Measurements from ENCODE around the gene PIH1D1. TPM values are rescaled to one million over a fixed set of nuclear protein-coding genes. Genes with fewer than 3 reads are reported as not detected.
"Not testable (repeated sequence)": the region's sequence is repeated elsewhere in the genome, so short reads cannot be mapped to it uniquely, and the experiment has no call there.

Gene PIH1D1
- total RNA-seq, 1 donor from 2014 or later = 66.3 TPM

- no peak for DNase-seq (ENCODE audit: extremely low read depth, low read depth, low spot score)
These were observed 29.5 kb upstream of the PIH1D1 start for GRCh38 chr19:49481020-49481683.

DNA sequence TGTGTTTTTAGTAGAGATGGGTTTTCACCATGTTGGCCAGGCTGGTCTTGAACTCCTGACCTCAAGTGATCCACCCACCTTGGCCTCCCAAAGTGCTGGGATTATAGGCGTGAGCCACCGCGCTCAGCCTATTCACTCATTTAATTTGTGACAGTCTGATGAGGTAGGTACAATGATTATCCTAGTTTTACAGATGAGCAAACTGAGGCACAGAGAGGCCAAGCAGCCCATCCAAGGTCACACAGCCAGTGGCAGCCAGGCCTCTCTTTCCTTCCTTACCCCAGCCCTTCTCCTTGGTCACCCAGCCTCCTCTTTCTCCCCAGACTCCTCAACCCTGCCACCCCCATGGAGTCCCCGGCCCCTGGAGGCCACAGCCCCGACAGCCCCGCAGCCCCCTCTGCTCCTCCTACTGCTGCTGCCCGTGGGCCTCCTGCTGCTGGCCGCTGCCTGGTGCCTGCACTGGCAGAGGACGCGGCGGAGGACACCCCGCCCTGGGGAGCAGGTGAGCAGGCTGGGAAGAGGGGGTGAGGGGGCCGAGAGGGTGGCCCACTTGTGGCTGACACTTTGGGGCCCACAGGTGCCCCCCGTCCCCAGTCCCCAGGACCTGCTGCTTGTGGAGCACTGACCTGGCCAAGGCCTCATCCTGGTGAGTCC lies 28.5 kb upstream of the PIH1D1 start:
- no peak for DNase-seq (ENCODE audit: extremely low read depth, low read depth, low spot score)

DNA sequence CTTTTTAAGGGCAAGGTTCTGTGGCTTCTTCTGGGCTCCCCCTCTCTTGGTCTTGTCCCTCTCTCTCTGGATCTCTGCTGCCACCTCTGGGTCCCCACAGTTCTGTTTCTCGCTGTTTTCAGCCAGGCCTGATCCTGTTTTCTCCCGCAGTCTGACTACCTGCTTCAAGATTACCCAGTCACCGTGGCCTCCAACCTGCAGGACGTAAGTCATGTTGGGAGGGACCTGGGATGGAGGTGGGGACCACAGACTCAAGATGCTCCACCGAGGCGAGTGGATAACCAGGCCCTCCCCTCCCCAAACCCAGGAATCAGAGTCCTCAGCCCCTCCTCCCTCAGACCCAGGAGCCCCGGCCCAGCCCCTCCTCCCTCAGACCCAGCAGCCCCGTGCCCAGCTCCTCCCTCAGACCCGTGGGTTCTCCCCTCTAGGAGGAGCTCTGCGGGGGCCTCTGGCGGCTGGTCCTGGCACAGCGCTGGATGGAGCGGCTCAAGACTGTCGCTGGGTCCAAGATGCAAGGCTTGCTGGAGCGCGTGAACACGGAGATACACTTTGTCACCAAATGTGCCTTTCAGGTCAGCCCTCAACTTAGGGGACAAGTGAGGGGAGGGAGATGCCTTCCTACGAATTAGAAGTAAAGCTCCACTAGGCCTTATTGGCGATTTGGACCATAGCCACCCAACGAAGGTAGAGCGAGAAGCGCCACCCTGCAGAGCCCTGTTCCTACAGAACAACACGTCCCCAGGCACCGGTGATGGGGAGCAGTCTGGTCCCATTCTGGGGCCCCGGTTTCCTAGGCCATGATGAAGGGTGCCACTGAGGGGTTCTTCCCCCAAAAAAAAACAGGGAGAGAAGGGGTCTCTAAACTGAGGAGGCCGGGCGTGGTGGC lies 24.6 kb upstream of the PIH1D1 start:
- DNase-seq (ENCODE audit: extremely low read depth, low read depth, low spot score) = no peak

DNA sequence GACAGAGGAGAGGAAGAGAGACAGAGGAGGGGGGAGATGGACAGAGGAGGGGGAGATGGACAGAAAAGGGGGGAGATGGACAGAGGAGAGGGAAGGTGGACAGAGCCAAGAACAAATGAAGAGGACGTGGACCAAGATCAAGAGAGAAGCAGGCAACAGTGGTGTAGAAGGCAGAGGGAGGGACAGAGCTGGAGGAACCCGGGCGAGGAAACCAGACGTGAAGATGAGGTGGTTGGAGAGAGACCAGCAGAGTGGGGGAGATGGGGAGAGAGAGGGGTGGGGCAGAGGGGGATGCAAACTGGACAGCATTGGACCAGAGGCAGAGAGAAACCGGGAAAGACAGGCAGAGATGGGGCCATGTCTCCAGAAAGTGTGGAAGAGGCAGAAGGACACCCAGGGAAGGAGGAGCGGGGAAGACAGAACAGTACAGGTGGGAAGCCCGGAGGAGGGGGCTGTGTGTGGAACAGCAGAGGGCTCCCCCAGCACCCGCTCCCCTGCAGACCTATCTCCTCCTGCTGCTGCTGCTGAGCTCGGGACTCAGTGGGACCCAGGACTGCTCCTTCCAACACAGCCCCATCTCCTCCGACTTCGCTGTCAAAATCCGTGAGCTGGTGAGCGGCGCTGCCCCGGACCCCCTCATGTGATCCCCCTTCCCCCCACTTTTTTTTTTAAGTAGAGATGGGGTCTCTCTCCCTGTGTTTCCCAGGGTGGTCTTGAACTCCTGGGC lies 23.7 kb upstream of the PIH1D1 start:
- no peak for DNase-seq (ENCODE audit: extremely low read depth, low read depth, low spot score)

DNA sequence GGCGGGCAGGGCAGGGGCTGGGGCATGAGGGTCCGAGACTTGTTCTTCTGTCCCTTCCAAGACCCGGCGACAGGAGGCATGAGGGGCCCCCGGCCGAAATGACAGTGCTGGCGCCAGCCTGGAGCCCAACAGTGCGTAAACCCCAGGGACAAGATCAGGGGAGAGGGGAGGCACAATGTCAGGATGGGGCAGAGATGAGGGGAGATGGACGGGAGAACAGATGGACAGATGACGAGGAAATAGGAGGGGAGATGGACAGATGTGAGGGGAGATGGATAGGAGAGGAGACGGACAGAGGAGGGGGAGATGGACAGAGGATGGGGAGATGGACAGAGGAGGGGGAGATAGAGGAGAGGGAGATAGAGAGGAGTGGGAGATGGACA lies 22.9 kb upstream of the PIH1D1 start:
- DNase-seq (ENCODE audit: extremely low read depth, low read depth, low spot score) = no peak

DNA sequence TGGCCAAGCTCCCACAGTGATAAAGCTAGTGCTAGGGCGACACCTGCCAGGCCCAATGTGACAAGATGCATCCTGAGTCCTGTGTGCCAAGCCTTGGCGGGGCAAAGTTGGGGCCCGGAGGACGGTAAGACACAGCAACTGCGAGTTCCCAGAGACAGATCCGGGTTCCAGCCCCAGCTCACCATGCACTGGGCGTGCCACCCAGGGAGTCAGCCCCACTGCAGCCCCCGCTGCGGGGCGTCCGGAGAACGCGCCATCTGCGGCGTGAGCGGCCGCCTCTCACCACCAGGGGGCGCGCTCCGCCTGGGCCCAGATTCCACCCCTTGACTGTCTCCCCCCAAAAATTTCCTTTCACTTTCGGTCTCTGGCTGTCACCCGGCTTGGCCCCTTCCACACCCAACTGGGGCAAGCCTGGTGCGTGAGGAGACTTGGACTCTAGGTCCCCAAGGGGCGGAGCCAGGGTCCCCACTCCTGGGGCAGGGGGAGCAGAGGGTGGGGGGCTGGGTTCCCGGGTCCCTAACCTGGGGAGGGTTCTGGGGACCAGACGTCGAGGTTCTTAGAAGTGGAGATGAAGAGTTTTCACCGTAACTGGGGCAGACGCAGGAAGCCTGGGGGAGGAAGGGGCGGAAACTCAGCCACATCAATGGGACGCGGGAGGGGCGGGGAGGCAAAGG lies 22.4 kb upstream of the PIH1D1 start, which contains the start of gene FLT3LG:
Gene FLT3LG, plus strand, starts transcription at position 348 of the 674 bp plus-strand sequence. CDS start 425 bp downstream, outside the sequence.
- DNase-seq (ENCODE audit: extremely low read depth, low read depth, low spot score) = no peak

DNA sequence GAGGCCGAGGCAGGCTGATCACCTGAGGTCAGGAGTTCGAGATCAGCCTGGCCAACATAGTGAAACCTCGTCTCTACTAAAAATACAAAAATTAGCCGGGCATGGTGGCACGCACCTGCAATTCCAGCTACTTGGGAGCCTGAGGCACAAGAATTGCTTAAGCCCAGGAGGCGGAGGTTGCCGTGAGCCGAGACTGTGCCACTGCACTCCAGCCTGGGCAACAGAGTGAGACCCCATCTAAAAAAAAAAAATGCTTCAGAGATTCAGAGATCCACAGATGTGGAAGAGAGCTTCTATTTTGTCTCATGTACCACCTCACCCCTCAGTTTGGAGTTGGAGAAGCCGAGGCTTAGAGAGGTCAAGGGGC lies 21.9 kb upstream of the PIH1D1 start:
- not testable (repeated sequence) for DNase-seq (ENCODE audit: extremely low read depth, low read depth, low spot score)

DNA sequence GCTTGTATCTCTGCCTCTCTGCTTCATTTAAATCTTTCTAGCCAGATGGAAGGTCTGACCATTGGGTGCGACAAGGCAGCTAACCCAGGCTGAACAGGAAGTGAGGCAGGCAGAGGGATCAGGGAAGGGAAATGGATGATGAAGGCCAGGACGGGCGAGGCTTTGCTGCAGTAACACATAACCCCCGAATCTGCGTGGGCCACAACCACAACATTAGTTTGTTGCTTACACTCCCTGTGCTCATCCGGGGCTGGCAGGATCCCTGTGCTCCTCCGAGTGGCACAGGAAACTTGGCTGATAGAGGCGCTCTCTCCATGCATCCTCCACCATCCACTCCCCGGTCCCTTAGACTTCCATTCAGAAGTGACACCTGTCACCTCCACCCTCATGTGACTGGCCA lies 21.3 kb upstream of the PIH1D1 start:
- DNase-seq (ENCODE audit: extremely low read depth, low read depth, low spot score) = no peak

DNA sequence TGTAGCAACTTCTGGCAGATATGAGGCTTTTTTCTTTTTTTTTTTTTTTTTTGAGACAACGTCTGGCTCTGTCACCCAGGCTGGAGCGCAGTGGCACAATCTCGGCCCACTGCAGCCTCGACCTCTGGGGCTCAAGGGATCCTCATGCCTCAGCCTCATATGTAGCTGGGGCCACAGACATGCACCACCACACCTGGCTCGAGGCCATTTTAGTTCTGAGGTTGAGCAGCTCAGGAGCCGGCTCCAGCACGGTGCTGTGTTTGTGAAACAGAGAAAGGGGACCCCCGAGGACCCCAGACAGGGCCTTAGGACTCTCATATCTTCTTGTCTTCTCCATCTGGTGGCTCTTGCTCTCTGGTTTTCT lies 19.0 kb upstream of the PIH1D1 start:
- DNase-seq (ENCODE audit: extremely low read depth, low read depth, low spot score) = no peak

- no peak for DNase-seq (ENCODE audit: extremely low read depth, low read depth, low spot score)
These were observed 18.4 kb upstream of the PIH1D1 start for GRCh38 chr19:49469828-49470614.

DNA sequence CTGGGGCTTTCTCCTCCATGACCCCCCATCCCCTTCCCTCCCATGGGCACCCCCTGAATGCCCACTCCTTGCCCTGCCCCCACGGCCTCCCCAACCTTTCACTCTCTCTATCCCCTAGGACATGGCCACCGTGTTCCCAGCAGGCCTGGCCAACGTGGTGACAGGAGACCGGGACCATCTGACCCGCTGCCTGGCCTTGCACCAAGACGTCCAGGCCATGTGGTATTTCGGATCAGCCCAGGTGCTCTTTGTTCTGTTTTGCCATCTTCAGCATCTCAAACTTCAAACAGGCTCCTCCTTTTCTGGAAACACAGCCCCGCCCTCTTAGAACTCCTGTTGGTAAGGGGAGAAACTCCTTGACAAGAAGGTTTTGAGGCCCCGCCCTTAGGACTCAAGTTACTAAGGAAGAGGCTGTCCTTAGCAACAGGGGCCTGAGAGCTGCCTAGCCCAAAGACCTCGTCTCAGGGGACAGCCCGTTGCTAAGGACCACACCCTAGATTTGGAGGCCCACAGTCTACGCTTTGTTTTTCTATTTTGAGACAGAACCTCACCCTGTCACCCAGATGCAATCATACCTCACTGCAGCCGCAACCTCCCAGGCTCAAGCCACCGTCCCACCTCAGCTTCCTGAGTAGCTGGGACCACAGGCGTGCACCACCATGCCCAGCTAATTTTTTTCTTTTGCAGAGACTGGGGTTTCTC lies 17.3 kb upstream of the PIH1D1 start:
- DNase-seq (ENCODE audit: extremely low read depth, low read depth, low spot score) = no peak

DNA sequence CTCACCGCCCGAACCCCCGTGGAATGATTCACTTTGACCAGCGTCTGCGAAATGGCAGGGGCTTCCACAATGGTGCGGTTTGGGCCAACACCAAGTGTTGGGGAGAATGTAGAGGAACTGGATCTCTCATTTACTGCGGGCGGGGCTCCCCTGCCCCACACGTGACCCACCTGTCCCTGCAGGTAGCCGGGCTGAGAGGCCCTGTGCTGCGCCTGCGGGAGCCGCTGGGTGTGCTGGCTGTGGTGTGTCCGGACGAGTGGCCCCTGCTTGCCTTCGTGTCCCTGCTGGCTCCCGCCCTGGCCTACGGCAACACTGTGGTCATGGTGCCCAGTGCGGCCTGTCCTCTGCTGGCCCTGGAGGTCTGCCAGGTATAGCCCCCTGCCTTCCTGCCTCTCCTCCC lies 16.6 kb upstream of the PIH1D1 start:
- no peak for DNase-seq (ENCODE audit: extremely low read depth, low read depth, low spot score)

DNA sequence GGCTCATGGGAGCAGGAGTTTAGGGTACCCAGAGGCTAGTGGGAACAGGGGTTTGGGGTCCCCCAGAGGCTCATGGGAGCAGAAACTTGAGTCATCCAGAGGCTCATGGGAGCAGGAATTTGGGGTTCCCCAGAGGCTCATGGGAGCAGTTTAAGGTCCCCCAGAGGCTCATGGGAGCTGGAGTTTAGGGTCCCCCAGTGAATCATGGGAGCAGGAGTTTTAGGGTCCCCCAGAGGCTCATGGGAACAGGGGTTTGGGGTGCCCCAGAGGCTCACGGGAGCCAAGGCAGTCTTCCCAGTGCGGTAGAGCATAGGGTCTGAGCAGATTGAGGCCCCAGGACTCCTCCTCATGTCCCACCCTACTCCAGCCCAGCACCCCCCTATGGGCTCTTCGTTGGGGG lies 13.8 kb upstream of the PIH1D1 start:
- no peak for DNase-seq (ENCODE audit: extremely low read depth, low read depth, low spot score)

- DNase-seq (ENCODE audit: extremely low read depth, low read depth, low spot score) = no peak
These were observed 12.5 kb upstream of the PIH1D1 start for GRCh38 chr19:49463960-49464740.

GRCh38 chr19:49462492-49462891 lies 10.9 kb upstream of the PIH1D1 start:
- DNase-seq (ENCODE audit: extremely low read depth, low read depth, low spot score) = no peak

DNA sequence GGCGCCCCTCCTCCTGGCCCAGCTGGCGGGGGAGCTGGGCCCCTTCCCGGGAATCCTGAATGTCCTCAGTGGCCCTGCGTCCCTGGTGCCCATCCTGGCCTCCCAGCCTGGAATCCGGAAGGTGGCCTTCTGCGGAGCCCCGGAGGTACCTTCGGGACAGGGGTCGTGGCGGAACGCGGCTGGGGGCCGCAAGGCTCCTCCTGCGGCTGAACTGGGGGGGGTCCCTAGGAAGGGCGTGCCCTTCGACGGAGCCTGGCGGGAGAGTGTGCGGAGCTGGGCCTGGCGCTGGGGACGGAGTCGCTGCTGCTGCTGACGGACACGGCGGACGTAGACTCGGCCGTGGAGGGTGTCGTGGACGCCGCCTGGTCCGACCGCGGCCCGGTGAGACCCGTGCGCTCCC lies 10.0 kb upstream of the PIH1D1 start:
- no peak for DNase-seq (ENCODE audit: extremely low read depth, low read depth, low spot score)

DNA sequence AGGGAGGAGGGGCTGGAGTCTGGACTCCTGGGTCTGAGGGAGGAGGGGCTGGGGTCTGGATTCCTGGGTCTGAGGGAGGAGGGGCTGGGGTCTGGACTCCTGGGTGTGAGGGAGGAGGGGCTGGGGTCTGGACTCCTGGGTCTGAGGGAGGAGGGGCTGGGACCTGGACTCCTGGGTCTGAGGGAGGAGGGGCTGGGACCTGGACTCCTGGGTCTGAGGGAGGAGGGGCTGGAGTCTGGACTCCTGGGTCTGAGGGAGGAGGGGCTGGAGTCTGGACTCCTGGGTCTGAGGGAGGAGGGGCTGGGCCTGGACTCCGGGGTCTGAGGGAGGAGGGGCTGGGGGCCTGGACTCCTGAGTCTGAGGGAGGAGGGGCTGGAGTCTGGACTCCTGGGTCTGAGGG lies 9.5 kb upstream of the PIH1D1 start:
- not testable (repeated sequence) for DNase-seq (ENCODE audit: extremely low read depth, low read depth, low spot score)

DNA sequence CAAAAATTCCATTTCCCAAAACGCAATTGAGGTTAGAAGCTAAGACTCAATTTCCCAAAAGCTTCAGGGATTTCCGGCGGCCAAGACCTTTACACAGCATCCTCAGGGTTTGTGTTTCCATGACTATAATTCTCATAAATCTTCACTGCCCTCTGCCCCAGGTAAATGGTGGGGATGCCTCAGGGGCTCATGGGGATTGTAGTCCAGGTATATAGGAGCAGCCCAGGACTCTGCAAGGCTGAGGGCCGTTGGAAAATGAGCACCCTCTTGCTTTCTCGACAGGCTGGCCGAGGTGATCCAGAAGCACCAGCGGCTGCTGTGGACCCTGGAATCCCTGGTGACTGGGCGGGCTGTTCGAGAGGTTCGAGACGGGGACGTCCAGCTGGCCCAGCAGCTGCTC lies 7.8 kb upstream of the PIH1D1 start:
- no peak for DNase-seq (ENCODE audit: extremely low read depth, low read depth, low spot score)

GRCh38 chr19:49458567-49458903 lies 6.9 kb upstream of the PIH1D1 start:
- no peak for DNase-seq (ENCODE audit: extremely low read depth, low read depth, low spot score)
